HEK293 (cell line): ENCODE data around the gene PCSK2.

ENCODE experiments used
- CTCF ChIA-PET: fragments of 350-600 bp; formaldehyde crosslinking; extraction: SDS; loops from one replicate; lab custom pipeline; 2021; ENCODE audit warnings: antibody characterized with exemption; lab: Yijun Ruan, JAX
- POLR2A ChIA-PET: fragments of 300-600 bp; formaldehyde crosslinking; extraction: SDS; loops from one replicate; lab custom pipeline; 2020; ENCODE audit warnings: antibody characterized with exemption, inconsistent platforms; lab: Yijun Ruan, JAX
- H3K27ac ChIP-seq: fragments of 200-500 bp; sonication (Bioruptor generic); 2 replicates; pipeline ENCODE4 v1.5.1; 2014; ENCODE audit warnings: low read depth, low read length, control low read depth, inconsistent platforms; ENCODE audit errors: extremely low read depth
- H3K36me3 ChIP-seq, 2 experiments: fragments of 200-500 bp in 1 of 2; sonication (Bioruptor generic) in 1 of 2; 1 replicate in 1 of 2; 2 replicates in 1 of 2; pipeline ENCODE4 v1.5.1; 2014 to 2017; ENCODE audit warnings: inconsistent platforms in 2 of 2, low read length in 2 of 2; ENCODE audit not compliant: control insufficient read depth in 2 of 2, insufficient read depth in 1 of 2
- H3K4me1 ChIP-seq: fragments of 200-500 bp; sonication (Bioruptor generic); 2 replicates; pipeline ENCODE4 v1.5.1; 2014; ENCODE audit warnings: mild to moderate bottlenecking, low read length, inconsistent platforms; ENCODE audit not compliant: control insufficient read depth, insufficient read depth
- H3K4me3 ChIP-seq: 2 replicates; pipeline ENCODE4 v1.5.1; 2011; ENCODE audit warnings: low read depth, mild to moderate bottlenecking, control low read depth, low read length, moderate library complexity
- H3K9me3 ChIP-seq: fragments of 200-500 bp; sonication (Bioruptor generic); 2 replicates; pipeline ENCODE4 v1.5.1; 2014; ENCODE audit warnings: low read depth, low read length, inconsistent platforms; ENCODE audit not compliant: control insufficient read depth, insufficient read depth
- GFI1B ChIP-seq: fragments of 450-650 bp; formaldehyde crosslinking; IDR thresholded peaks from 2 replicates; pipeline ENCODE4 v1.5.1; 2016; ENCODE audit warnings: missing biosample characterization, missing genetic modification characterization
- IKZF3 ChIP-seq: fragments of 450-650 bp; IDR thresholded peaks from 2 replicates; pipeline ENCODE4 v1.5.0; 2018; ENCODE audit warnings: missing biosample characterization, mild to moderate bottlenecking, missing genetic modification characterization, moderate library complexity
- PRDM1 ChIP-seq: fragments of 450-650 bp; formaldehyde crosslinking; IDR thresholded peaks from 2 replicates; pipeline ENCODE4; 2016; ENCODE audit warnings: missing biosample characterization, missing genetic modification characterization
- PRDM2 ChIP-seq: fragments of 450-650 bp; formaldehyde crosslinking; IDR thresholded peaks from 2 replicates; pipeline ENCODE4 v1.5.1; 2016; ENCODE audit warnings: missing biosample characterization, missing genetic modification characterization, borderline replicate concordance
- SCRT2 ChIP-seq: fragments of 450-650 bp; formaldehyde crosslinking; IDR thresholded peaks from 2 replicates; pipeline ENCODE4 v1.5.1; 2016; ENCODE audit warnings: missing biosample characterization, missing genetic modification characterization
- TRIM28 ChIP-seq: IDR thresholded peaks from 2 replicates; pipeline ENCODE4 v1.6.1; 2011; ENCODE audit warnings: low read length, control low read depth, borderline replicate concordance
- ZBTB26 ChIP-seq: fragments of 450-650 bp; formaldehyde crosslinking; optimal IDR thresholded peaks from 2 replicates; pipeline ENCODE3; 2016; ENCODE audit warnings: missing biosample characterization, mild to moderate bottlenecking, missing genetic modification characterization
- ZBTB48 ChIP-seq: fragments of 450-650 bp; formaldehyde crosslinking; IDR thresholded peaks from 2 replicates; pipeline ENCODE4 v1.5.1; 2016; ENCODE audit warnings: missing biosample characterization, missing genetic modification characterization
- ZBTB49 ChIP-seq: fragments of 450-650 bp; formaldehyde crosslinking; IDR thresholded peaks from 2 replicates; pipeline ENCODE4 v1.5.1; 2016; ENCODE audit warnings: missing biosample characterization, missing genetic modification characterization, low read depth
- ZIC2 ChIP-seq: fragments of 450-650 bp; formaldehyde crosslinking; IDR thresholded peaks from 2 replicates; pipeline ENCODE4 v1.5.1; 2016; ENCODE audit warnings: missing biosample characterization, missing genetic modification characterization
- ZNF10 ChIP-seq: fragments of 450-650 bp; formaldehyde crosslinking; IDR thresholded peaks from 2 replicates; pipeline ENCODE4 v1.5.1; 2017; ENCODE audit warnings: missing biosample characterization, missing genetic modification characterization
- ZNF133 ChIP-seq: fragments of 450-650 bp; formaldehyde crosslinking; IDR thresholded peaks from 2 replicates; pipeline ENCODE4 v1.5.1; 2016; ENCODE audit warnings: missing biosample characterization, missing genetic modification characterization
- ZNF140 ChIP-seq: fragments of 450-650 bp; formaldehyde crosslinking; IDR thresholded peaks from 2 replicates; pipeline ENCODE4 v1.5.1; 2016; ENCODE audit warnings: missing biosample characterization, missing genetic modification characterization
- ZNF18 ChIP-seq: fragments of 450-650 bp; formaldehyde crosslinking; IDR thresholded peaks from 2 replicates; pipeline ENCODE4 v1.5.1; 2016; ENCODE audit warnings: missing biosample characterization, missing genetic modification characterization
- ZNF184 ChIP-seq: fragments of 450-650 bp; IDR thresholded peaks from 2 replicates; pipeline ENCODE4 v1.5.1; 2018; ENCODE audit warnings: missing biosample characterization, mild to moderate bottlenecking, missing genetic modification characterization
- ZNF23 ChIP-seq: fragments of 450-650 bp; formaldehyde crosslinking; IDR thresholded peaks from 2 replicates; pipeline ENCODE4 v1.5.1; 2016; ENCODE audit warnings: missing biosample characterization, missing genetic modification characterization, borderline replicate concordance
- ZNF248 ChIP-seq: fragments of 450-650 bp; formaldehyde crosslinking; IDR thresholded peaks from 2 replicates; pipeline ENCODE4 v1.5.1; 2017; ENCODE audit warnings: missing biosample characterization, missing genetic modification characterization
- ZNF324 ChIP-seq: fragments of 450-650 bp; formaldehyde crosslinking; IDR thresholded peaks from 2 replicates; pipeline ENCODE4 v1.5.1; 2016; ENCODE audit warnings: missing biosample characterization, missing genetic modification characterization
- ZNF341 ChIP-seq: fragments of 450-650 bp; formaldehyde crosslinking; IDR thresholded peaks from 2 replicates; pipeline ENCODE4; 2016; ENCODE audit warnings: low read depth, missing biosample characterization, missing genetic modification characterization
- ZNF354C ChIP-seq: fragments of 450-650 bp; formaldehyde crosslinking; IDR thresholded peaks from 2 replicates; pipeline ENCODE4 v1.5.1; 2016; ENCODE audit warnings: missing biosample characterization, missing genetic modification characterization, low read depth, borderline replicate concordance
- ZNF501 ChIP-seq: fragments of 450-650 bp; formaldehyde crosslinking; IDR thresholded peaks from 2 replicates; pipeline ENCODE4 v1.5.1; 2016; ENCODE audit warnings: missing biosample characterization, missing genetic modification characterization
- ZNF610 ChIP-seq: fragments of 450-650 bp; formaldehyde crosslinking; IDR thresholded peaks from 2 replicates; pipeline ENCODE4 v1.5.1; 2016; ENCODE audit warnings: missing biosample characterization, missing genetic modification characterization, borderline replicate concordance
- ZNF624 ChIP-seq: fragments of 450-650 bp; formaldehyde crosslinking; IDR thresholded peaks from 2 replicates; pipeline ENCODE4 v1.5.1; 2017; ENCODE audit warnings: missing biosample characterization, missing genetic modification characterization
- ZNF677 ChIP-seq: fragments of 450-650 bp; IDR thresholded peaks from 2 replicates; pipeline ENCODE4 v1.5.0; 2018; ENCODE audit warnings: missing biosample characterization, mild to moderate bottlenecking, missing genetic modification characterization, moderate library complexity
- ZNF76 ChIP-seq: fragments of 450-650 bp; formaldehyde crosslinking; IDR thresholded peaks from 2 replicates; pipeline ENCODE4; 2016; ENCODE audit warnings: low read depth, missing biosample characterization, missing genetic modification characterization, borderline replicate concordance
- ZNF792 ChIP-seq: fragments of 450-650 bp; formaldehyde crosslinking; IDR thresholded peaks from 2 replicates; pipeline ENCODE4 v1.5.1; 2016; ENCODE audit warnings: missing biosample characterization, missing genetic modification characterization

The PCSK2 gene

GRCh38 chr20:17437251-17437650 lies 210.4 kb downstream of the PCSK2 start:
- no peak overlapping the region for H3K4me3 ChIP-seq
- H3K36me3 ChIP-seq, result no peaks in the 10 kb centered on the region
- POLR2A ChIA-PET, result no interaction called here
- TF ChIP-seq TRIM28, result no peak
- no peak for TF ChIP-seq ZNF354C (tag by site-specific recombination)
- TF ChIP-seq ZNF624, result no peak
- no peak for TF ChIP-seq ZIC2
- TF ChIP-seq ZBTB26 (tag by site-specific recombination), result no peak
- TF ChIP-seq GFI1B (tag by site-specific recombination), result no peak
- no peak for TF ChIP-seq ZNF23
- TF ChIP-seq ZNF324, result no peak
- no peak for TF ChIP-seq ZNF76 (tag by site-specific recombination)
- TF ChIP-seq SCRT2 (tag by site-specific recombination), result no peak
- TF ChIP-seq IKZF3 (tag by site-specific recombination), result no peak
- no peak for TF ChIP-seq ZNF501
- TF ChIP-seq PRDM1 (tag by site-specific recombination), result no peak
- no peak for TF ChIP-seq ZNF792 (tag by site-specific recombination)
- TF ChIP-seq ZNF677 (tag by site-specific recombination), result no peak
- TF ChIP-seq ZNF184, result no peak
- no peak for TF ChIP-seq ZNF18
- no peaks in the 10 kb centered on the region for H3K4me1 ChIP-seq
- H3K27ac ChIP-seq, result no peak overlapping the region
- CTCF ChIA-PET, result no interaction called here
- H3K9me3 ChIP-seq, result no peaks in the 10 kb centered on the region

GRCh38 chr20:17438436-17439039 lies 211.7 kb downstream of the PCSK2 start:
- no peak overlapping the region for H3K27ac ChIP-seq
- H3K36me3 ChIP-seq, result no peaks in the 10 kb centered on the region
- no peaks in the 10 kb centered on the region for H3K4me1 ChIP-seq
- H3K9me3 ChIP-seq, result no peaks in the 10 kb centered on the region
- POLR2A ChIA-PET, result no interaction called here
- no peak overlapping the region for H3K4me3 ChIP-seq
- CTCF ChIA-PET, result interaction anchor here (0.8 to 1.8 kb wide), 2 partner anchors 635 to 636 kb away, joined by 4 to 5 read pairs; no protein-coding TSS in a partner anchor
- no peak for TF ChIP-seq ZNF610 (tag by site-specific recombination)
- no peak for TF ChIP-seq ZNF10 (tag by site-specific recombination)
- TF ChIP-seq ZNF341 (tag by site-specific recombination), result no peak
- no peak for TF ChIP-seq ZBTB49 (tag by site-specific recombination)
- TF ChIP-seq ZNF133 (tag by site-specific recombination), result no peak
- TF ChIP-seq ZNF140, result no peak
- TF ChIP-seq ZBTB48 (tag by site-specific recombination), result no peak
- TF ChIP-seq ZNF184, result no peak
- TF ChIP-seq PRDM2, result no peak
- TF ChIP-seq ZNF248 (tag by site-specific recombination), result no peak
- no peak for TF ChIP-seq ZNF354C (tag by site-specific recombination)
